GM19099 (cell line): Measurements from ENCODE around the gene FAHD1.
A peak's percentile ranks its signal among the peaks of the same experiment; 100 is the strongest.

ENCODE experiments used
- POLR2A ChIP-seq: IDR thresholded peaks from 3 replicates; pipeline ENCODE4 v1.6.1; 2011; ENCODE audit warnings: low read depth; ENCODE audit not compliant: insufficient read length; ENCODE audit errors: extremely low read depth

The FAHD1 gene

GRCh38 chr16:1826691-1827573 lies at the start of gene FAHD1, which contains the start of gene HAGH:
Gene FAHD1 (plus strand): TSS chr16:1827206. CDS start chr16:1827239, 33 bp downstream.
Gene HAGH (minus strand): TSS chr16:1826825. CDS start chr16:1826787, 38 bp downstream.
- peak; percentile 67 for TF ChIP-seq POLR2A

- no peak for TF ChIP-seq POLR2A
Observed at GRCh38 chr16:1777375-1778199, 49.4 kb upstream of the FAHD1 start.

GRCh38 chr16:1778200-1779179 lies 48.5 kb upstream of the FAHD1 start:
- no peak for TF ChIP-seq POLR2A

DNA sequence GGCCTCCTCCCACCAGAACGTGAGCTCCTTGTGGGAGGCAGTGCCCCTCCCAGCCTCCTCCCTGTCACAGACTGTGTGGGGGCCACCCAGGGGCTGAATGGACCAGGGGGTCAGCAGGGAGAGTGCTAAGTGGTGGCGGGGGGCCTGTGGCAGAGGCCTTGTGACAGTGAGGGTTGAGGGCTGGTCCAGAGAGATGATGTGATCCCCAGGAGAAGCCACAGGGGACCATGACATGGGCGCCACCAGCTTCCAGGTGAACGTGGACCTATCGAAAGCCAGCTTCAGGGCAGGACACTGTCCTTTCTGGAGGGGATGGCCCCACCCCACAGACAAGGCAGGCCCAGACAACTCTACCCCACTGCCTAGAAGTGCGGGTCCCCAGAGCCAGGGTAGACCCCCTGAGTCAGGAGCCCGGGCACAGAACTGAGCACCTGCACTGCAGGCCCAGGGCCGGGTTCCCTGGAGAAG lies 47.7 kb upstream of the FAHD1 start:
- no peak for TF ChIP-seq POLR2A

- no peak for TF ChIP-seq POLR2A
Observed at GRCh38 chr16:1779741-1780676, 47.0 kb upstream of the FAHD1 start.

GRCh38 chr16:1780677-1781072 lies 46.3 kb upstream of the FAHD1 start:
- TF ChIP-seq POLR2A, result no peak

- no peak for TF ChIP-seq POLR2A
Observed at GRCh38 chr16:1781254-1781653, 45.8 kb upstream of the FAHD1 start.

DNA sequence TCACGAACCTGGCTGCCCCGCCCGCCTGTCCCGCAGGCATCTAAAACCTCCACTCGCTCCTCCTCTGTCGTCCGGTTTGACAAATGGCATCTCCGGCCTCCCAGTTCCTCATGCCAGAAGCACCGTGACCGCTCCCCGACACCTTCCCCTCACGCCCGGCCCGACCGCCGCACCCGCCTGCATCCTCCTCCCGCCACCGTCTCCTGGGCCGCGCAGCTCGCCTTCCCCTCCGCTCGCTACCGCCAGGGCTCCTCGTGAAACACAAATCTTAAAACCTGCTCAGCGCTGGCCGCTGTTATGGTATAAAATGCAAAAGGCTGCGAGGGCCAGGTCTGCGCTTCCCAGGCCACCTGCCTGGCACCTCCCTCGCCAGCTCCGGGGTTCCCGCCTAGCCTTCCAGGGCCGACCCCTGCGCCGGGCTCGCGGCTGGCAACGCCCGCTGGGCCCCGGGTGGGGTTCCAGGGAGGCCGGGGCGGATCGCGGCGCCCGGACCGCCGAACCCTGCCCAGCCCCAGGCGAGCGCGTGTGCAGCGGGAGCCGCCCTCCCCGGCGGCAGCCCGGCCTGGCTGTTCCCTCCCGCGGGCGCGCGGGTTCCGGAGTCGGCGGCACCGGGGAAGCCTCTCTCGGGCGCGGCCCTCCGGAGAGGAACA lies 45.1 kb upstream of the FAHD1 start:
- TF ChIP-seq POLR2A, result no peak

- TF ChIP-seq POLR2A, result peak; percentile 81
Observed at GRCh38 chr16:1782408-1783264, 44.4 kb upstream of the FAHD1 start, which contains the start of the genes NUBP2 and SPSB3. Gene NUBP2 (plus strand): TSS chr16:1782960. CDS start chr16:1783021, 61 bp downstream. Gene SPSB3 (minus strand): TSS chr16:1782571. CDS start chr16:1781483, 1,088 bp downstream.

DNA sequence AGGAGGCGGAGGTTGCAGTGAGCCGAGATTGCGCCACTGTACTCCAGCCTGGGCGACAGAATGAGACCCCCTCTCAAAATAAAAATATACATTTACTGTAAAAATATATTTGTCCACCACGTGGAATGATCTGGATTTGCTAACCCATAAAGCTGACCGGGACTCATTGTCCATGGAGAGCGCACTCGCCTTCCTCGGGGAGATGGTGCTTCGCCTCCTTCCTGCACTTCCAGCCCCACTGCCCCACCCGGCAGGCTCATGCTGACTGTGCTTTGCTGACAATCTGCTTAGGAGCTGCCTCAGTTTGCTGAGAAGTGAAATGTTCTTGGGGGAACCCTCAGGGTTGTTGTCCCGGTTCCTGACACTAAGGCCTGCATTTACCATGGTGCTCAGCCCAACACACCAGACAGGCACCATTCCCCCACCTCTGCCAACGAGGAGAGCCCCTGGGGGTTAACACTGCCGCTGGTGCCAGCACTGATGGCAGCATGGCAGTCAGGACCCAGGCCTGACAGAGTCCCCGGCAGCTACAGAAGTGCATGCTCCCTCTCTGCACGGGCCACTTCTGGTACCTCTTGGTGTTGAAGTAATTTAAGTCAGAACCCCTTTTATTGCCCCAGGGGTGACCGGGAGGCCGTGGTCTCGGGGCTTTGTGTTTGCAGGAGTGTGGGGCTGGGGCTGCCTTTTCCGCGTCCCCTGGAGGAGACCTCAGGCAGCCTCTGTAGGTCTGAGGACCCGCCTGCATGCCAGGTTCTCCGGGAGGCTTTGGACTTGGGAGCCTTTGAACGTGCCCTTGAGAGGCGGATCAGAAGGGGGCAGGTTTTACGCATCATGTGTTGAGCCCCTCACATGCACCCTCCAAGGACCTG lies 41.8 kb upstream of the FAHD1 start:
- TF ChIP-seq POLR2A, result no peak

DNA sequence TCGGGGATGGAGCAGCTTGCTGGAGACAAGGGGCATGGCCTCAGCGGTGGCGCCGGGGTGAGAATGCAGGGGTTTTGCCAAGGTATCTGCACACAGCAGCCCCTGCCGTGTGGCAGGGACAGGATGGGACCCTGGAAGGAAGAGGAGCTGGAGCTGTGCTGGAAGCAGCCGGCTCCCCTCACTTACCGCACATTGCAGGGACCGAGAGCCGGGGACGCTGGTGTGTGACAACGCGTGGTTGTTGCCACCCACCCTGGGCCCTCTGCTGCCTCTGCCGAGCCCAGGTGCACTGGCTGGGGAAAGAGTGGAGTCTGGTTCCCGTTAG lies 41.2 kb upstream of the FAHD1 start:
- TF ChIP-seq POLR2A, result no peak
